Endothelial cell of umbilical vein (primary cell): ENCODE measurements around the gene ACAA2.

ENCODE experiments used
- EZH2 ChIP-seq: IDR thresholded peaks from 2 replicates; pipeline ENCODE4 v1.6.1; 2012; ENCODE audit warnings: borderline replicate concordance, low read depth, mild to moderate bottlenecking, moderate library complexity, low read length, inconsistent platforms; ENCODE audit not compliant: severe bottlenecking
- FOS ChIP-seq: IDR thresholded peaks from 2 replicates; pipeline ENCODE4 v1.6.1; 2011; ENCODE audit warnings: mild to moderate bottlenecking, low read length, moderate library complexity, borderline replicate concordance; ENCODE audit not compliant: insufficient read depth
- GATA2 ChIP-seq: IDR thresholded peaks from 2 replicates; pipeline ENCODE4 v1.7.0; 2011; ENCODE audit warnings: low read depth, mild to moderate bottlenecking, moderate library complexity, mixed read lengths, low read length; ENCODE audit not compliant: insufficient read length, insufficient read depth
- MYC ChIP-seq: IDR thresholded peaks from one replicate; pipeline ENCODE4 v1.6.1; 2011; ENCODE audit warnings: mild to moderate bottlenecking, low read depth, low read length
- POLR2A ChIP-seq: IDR thresholded peaks from 2 replicates; pipeline ENCODE4 v1.6.1; 2012; ENCODE audit warnings: low read depth, mild to moderate bottlenecking, control low read depth, low read length
- POLR2AphosphoS5 ChIP-seq: IDR thresholded peaks from 2 replicates; pipeline ENCODE4 v1.6.1; 2012; ENCODE audit warnings: low read depth, mild to moderate bottlenecking, control low read depth, low read length, moderate library complexity; ENCODE audit not compliant: insufficient read depth
- TF ChIP-seq, protein P1 (sequence below), 2 donors: IDR thresholded peaks; 1 replicate in 1 of 2; 2 replicates in 1 of 2; pipeline ENCODE4 v1.5.1; 2011; ENCODE audit warnings: low read length in 2 of 2, mild to moderate bottlenecking in 2 of 2, moderate library complexity in 2 of 2, control low read depth in 1 of 2, inconsistent platforms in 1 of 2, low read depth in 1 of 2; ENCODE audit not compliant: insufficient read depth in 1 of 2; ENCODE audit errors: extremely low read depth in 1 of 2
- TF ChIP-seq, protein P2 (sequence below): IDR thresholded peaks from 2 replicates; pipeline ENCODE4 v1.6.1; 2011; ENCODE audit not compliant: insufficient read depth, insufficient read length

DNA sequence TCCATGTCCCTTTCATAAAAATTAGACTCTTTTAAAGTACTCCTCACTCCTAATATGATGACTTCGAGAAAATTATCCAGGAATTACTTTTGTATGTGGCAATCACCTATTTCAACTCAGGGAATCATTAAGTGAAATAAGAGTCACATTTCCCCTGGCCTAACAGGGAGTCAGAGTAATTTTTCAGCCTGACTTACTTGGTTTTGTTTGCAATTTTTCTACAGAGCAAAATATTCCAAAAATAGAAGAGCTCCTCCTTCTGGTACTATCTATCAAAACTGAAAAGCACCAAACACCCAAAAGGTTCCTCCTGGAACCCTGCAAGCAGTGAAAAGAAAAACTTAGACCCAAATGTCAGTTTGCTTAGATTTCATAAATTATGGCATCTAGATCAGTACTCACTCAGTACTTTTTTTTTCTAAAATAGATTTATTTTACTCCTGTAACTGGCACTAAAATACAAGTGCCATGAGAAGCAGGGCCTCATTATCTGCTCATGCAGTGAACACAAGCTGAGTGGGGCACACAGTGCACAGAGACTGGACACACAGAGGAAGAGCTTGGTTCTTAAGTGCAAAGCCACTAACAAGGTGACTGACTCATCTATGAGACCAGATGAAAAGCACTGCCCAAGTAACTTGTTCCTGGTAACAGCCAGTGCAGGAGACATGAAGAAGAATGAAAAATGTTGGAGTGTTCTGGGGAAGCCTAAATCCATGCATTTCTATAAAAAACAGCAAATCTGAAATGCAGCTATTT is 28.7 kb downstream of the ACAA2 start:
- TF ChIP-seq, protein P1, sequence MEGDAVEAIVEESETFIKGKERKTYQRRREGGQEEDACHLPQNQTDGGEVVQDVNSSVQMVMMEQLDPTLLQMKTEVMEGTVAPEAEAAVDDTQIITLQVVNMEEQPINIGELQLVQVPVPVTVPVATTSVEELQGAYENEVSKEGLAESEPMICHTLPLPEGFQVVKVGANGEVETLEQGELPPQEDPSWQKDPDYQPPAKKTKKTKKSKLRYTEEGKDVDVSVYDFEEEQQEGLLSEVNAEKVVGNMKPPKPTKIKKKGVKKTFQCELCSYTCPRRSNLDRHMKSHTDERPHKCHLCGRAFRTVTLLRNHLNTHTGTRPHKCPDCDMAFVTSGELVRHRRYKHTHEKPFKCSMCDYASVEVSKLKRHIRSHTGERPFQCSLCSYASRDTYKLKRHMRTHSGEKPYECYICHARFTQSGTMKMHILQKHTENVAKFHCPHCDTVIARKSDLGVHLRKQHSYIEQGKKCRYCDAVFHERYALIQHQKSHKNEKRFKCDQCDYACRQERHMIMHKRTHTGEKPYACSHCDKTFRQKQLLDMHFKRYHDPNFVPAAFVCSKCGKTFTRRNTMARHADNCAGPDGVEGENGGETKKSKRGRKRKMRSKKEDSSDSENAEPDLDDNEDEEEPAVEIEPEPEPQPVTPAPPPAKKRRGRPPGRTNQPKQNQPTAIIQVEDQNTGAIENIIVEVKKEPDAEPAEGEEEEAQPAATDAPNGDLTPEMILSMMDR (IDR thresholded peaks at IDR 0.05; ENCODE audit: extremely low read depth in 1 of 2, insufficient read depth in 1 of 2, low read depth in 1 of 2, low read length in 2 of 2), result no peak
- TF ChIP-seq GATA2, result no peak
- TF ChIP-seq, protein P2, sequence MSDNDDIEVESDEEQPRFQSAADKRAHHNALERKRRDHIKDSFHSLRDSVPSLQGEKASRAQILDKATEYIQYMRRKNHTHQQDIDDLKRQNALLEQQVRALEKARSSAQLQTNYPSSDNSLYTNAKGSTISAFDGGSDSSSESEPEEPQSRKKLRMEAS, result no peak
- no peak for TF ChIP-seq POLR2A
- no peak for TF ChIP-seq EZH2
- TF ChIP-seq POLR2AphosphoS5, result no peak
- no peak for TF ChIP-seq MYC
- no peak for TF ChIP-seq FOS
